Mucosa of descending colon (tissue), 3 donors: ENCODE data around the gene RHPN2. TPM values are rescaled to one million over a fixed set of nuclear protein-coding genes. Genes with fewer than 3 reads are reported as not detected.

Experiments
- ATAC-seq: fragments of 200-7000 bp; cut with Tn5 transposase; one replicate; pipeline ENCODE4 v1.9.1; 2020; ENCODE audit warnings: mild to moderate bottlenecking, moderate library complexity
- DNase-seq, 3 donors: peaks; one replicate each; pipeline ENCODE4 v3.0.0-alpha.2; 2020
- H3K36me3 ChIP-seq: fragments of 200-600 bp; one replicate; pipeline ENCODE4 v1.8.0; 2021; ENCODE audit warnings: low read depth, mild to moderate bottlenecking
- H3K4me1 ChIP-seq: fragments of 200-600 bp; one replicate; pipeline ENCODE4 v1.8.0; 2021; ENCODE audit warnings: low read depth, mild to moderate bottlenecking
- H3K4me3 ChIP-seq: fragments of 200-600 bp; one replicate; pipeline ENCODE4 v1.8.0; 2021; ENCODE audit warnings: mild to moderate bottlenecking
- H3K9me3 ChIP-seq: fragments of 200-600 bp; one replicate; pipeline ENCODE4 v1.8.0; 2021; ENCODE audit warnings: mild to moderate bottlenecking
- intact Hi-C, 2 donors: fragments of 100-400 bp; cut with DNase I in 1 of 2; cut with micrococcal nuclease in 1 of 2; formaldehyde crosslinking; loops; one replicate each; pipeline versions ENCODE4 v1.11.0 to v1.11.1; 2022; cut with DNase I, micrococcal nuclease
- total RNA-seq, 3 donors: library from RNA; stranded (reverse); fragmentation: NEBNext Ultra II Directional in 2 of 3; extraction: Animal tissue kit (Norgen Biotek cat#: 25700) in 2 of 3; gene quantifications; one replicate each; pipeline versions ENCODE4 v1.2.1 to v1.2.4, GENCODE V29; 2021 to 2023
- TF ChIP-seq, protein P1 (sequence below): fragments of 200-600 bp; IDR thresholded peaks from one replicate; pipeline ENCODE4 v1.8.0; 2022; ENCODE audit warnings: antibody characterized with exemption, mild to moderate bottlenecking
- donor health status: DM: no; HTN: no; CAD: no; lungs with moderate emphysema.
- donor health status: DM: no; HTN: no; CAD: no.
- donor health status: DM: no; HTN: yes; CAD: no.

Gene RHPN2
- total RNA-seq, 3 donors from 2014 or later: 37.3 to 72.7 (median 68.3) TPM

DNA sequence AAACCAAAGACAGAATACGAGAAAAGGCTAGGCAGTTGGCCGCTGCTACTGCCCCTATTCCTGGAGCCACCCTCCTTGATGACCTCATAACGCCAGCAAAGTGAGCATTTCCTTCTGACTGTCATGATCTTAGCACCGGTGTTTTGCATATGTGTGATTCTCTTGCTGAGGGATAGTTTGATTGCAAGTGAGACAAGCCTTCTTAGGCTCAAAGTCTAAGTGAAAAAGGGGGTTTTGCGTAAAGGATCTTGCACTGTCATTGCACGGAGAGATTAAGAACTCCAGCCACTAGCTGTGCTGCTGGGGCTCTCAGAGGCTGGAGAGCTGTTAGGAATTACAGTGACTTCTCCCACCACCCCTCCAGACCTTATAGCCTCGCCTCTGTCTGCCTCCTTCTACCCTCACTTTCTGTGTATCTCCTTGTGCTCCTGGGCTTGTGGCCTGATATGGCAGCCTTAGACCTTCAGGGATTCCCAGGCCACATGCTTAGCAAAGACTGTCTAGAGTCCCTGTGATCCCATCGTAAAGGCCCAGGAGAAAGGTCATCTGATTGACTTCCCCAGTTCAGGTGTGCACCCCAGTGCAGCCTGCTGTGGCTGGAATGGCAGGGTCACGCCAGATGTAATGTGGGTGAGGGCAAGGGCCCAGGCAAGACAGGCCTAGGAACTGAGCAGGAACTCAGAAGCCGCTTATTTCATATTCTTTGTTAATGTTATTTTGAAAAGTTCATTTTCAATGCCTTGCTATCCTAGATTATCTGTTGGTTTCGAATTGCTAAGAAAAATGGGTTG lies 28.9 kb upstream of the RHPN2 start:
- Histone ChIP-seq H3K36me3 (peaks cover 8% of the 10 kb centered on the region), H3K4me3 (no peak overlapping the region), H3K4me1 (no peaks in the 10 kb centered on the region), H3K9me3 (no peaks in the 10 kb centered on the region)
- TF ChIP-seq, protein P1, sequence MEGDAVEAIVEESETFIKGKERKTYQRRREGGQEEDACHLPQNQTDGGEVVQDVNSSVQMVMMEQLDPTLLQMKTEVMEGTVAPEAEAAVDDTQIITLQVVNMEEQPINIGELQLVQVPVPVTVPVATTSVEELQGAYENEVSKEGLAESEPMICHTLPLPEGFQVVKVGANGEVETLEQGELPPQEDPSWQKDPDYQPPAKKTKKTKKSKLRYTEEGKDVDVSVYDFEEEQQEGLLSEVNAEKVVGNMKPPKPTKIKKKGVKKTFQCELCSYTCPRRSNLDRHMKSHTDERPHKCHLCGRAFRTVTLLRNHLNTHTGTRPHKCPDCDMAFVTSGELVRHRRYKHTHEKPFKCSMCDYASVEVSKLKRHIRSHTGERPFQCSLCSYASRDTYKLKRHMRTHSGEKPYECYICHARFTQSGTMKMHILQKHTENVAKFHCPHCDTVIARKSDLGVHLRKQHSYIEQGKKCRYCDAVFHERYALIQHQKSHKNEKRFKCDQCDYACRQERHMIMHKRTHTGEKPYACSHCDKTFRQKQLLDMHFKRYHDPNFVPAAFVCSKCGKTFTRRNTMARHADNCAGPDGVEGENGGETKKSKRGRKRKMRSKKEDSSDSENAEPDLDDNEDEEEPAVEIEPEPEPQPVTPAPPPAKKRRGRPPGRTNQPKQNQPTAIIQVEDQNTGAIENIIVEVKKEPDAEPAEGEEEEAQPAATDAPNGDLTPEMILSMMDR: no peak
- intact Hi-C loops: no loop called here
- DNase-seq (no peak), ATAC-seq (no peak)

DNA sequence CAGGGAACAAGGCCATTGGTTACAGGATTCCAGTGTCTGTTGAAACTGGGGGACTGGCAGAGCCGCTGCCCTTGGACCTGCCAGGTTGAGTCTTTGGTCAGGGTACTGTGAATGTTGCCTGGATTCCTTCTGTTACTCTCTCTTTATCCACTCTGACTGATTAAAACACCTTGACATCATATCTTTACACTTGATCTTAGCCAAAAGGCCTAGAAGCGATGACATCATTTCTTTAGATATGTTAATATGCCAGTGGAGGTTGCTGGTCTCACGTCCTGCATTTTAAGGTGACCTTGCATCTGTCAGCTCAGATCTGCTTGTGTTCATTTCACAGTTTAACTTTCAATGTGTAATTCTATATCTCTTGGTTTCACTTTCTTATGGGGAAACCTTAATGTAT lies 25.5 kb upstream of the RHPN2 start:
- H3K36me3 ChIP-seq: no peaks in the 10 kb centered on the region

DNA sequence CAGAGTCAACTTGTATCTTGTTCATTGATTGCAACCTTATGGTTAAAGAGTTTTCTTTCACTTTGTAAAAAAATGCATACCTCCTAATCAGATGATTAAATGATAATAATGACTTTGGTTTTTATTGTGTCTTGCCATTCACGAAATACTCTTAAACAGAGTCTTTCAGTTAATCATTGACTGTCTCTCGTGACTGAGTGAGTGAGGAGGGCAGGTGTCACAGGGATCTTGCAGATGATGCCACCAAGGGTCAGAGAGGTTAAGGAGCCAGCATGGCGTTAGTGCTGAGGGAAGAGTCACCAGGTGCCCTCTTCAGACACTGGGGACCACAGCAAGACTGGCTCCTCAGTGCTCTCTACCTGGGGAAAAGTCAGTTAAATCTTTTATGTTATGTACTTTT lies 24.3 kb upstream of the RHPN2 start:
- intact Hi-C loops: loop anchor here in 1 of 2 donors (10.0 kb wide), 1 partner anchor 114 kb away; the partner anchor contains the start of genes CEP89 and FAAP24
- no peak for DNase-seq
- TF ChIP-seq, protein P1: no peak
- Histone ChIP-seq H3K9me3 (no peaks in the 10 kb centered on the region), H3K4me3 (no peak overlapping the region), H3K4me1 (no peaks in the 10 kb centered on the region), H3K36me3 (no peaks in the 10 kb centered on the region)
- peak; percentile 49 for ATAC-seq

More for the DNA sequence above, 25.5 kb upstream of the RHPN2 start:
- no peak overlapping the region for H3K4me3 ChIP-seq
- no peaks in the 10 kb centered on the region for H3K9me3 ChIP-seq
- intact Hi-C loops: no loop called here
- TF ChIP-seq, protein P1: no peak
- no peak for ATAC-seq
- no peak for DNase-seq
- no peaks in the 10 kb centered on the region for H3K4me1 ChIP-seq

GRCh38 chr19:33086955-33087354 lies 22.3 kb upstream of the RHPN2 start:
- peak; percentile 68 for ATAC-seq
- TF ChIP-seq, protein P1: no peak
- intact Hi-C loops: loop anchor here in 1 of 2 donors (10.0 kb wide), 1 partner anchor 112 kb away; the partner anchor contains the start of genes CEP89 and FAAP24
- H3K4me3 ChIP-seq: no peak overlapping the region
- no peaks in the 10 kb centered on the region for H3K36me3 ChIP-seq
- peaks cover 3% of the 10 kb centered on the region for H3K4me1 ChIP-seq
- no peaks in the 10 kb centered on the region for H3K9me3 ChIP-seq
- no peak for DNase-seq

DNA sequence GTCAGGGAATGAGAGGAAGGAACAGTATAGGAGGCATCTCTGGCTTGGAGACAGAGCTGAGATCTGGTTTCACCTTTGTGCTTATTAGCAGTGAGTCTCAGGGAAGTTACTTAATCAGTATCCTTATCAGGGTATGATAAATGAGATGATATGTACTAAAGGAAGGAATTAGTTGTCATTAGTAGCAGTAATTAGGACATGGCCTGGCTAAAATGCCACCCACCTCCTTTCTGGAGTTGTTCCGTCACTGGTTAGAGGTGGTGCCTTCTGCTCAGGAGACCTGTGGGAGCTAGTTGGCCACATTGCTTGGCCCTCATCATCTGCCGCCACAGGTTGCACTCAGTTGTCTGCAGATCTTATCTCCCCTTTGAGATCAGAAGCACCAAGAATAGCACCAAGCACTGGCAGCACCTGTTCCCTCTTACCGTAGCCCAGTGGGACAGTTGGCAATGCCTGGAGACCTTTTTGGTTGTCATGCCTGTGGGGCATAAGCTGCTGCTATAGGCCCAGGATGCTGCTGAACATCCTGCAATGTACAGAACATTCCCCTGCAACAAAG lies 21.0 kb upstream of the RHPN2 start:
- ATAC-seq (no peak), DNase-seq (no peak)
- H3K9me3 ChIP-seq: no peaks in the 10 kb centered on the region
- H3K36me3 ChIP-seq: no peaks in the 10 kb centered on the region
- intact Hi-C loops: loop anchor here in 1 of 2 donors (10.0 kb wide), 1 partner anchor 111 kb away; the partner anchor contains the start of genes CEP89 and FAAP24
- TF ChIP-seq, protein P1: no peak
- no peak overlapping the region for H3K4me3 ChIP-seq
- H3K4me1 ChIP-seq: peaks cover 8% of the 10 kb centered on the region
